NCI-H524 (cell line): ENCODE measurements around the gene SBF2.

Experiments
- DNase-seq, 2 experiments: peaks; one replicate each; lab custom pipeline; 2025; lab: John Stamatoyannopoulos, UW

Gene SBF2

GRCh38 chr11:10293423-10294289, at the start of gene SBF2:
TSS of gene SBF2 (minus strand) at chr11:10294219. CDS start at chr11:10294069, 150 bp downstream.
- peak in 1 of 2 experiments; percentile 76 for DNase-seq

- no peak for DNase-seq
These were observed 44.3 kb upstream of the SBF2 start for GRCh38 chr11:10338287-10338686.

DNA sequence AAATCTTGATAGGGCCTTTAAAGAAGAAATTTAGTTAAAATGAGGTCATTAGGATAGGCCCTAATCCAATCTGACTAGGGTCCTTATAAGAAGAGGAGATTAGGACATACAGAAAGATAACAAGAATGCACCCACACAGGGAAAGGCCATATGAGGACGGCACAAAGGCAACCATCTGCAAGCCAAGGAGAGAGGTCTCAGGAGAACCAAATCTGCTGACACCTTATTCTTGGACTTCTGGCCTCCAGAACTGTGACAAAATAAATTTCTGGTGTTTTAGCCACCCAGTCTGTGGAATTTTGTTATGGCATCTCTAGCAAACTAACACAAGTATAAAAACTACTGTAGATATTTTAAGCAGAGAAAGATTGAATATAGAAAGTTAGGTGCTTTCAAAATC, 39.5 kb upstream of the SBF2 start:
- DNase-seq = no peak

GRCh38 chr11:10331548-10332289, 37.7 kb upstream of the SBF2 start:
- no peak for DNase-seq

GRCh38 chr11:10329935-10330334, 35.9 kb upstream of the SBF2 start:
- no peak for DNase-seq

- no peak for DNase-seq
These were observed 35.3 kb upstream of the SBF2 start for GRCh38 chr11:10329356-10329755.

GRCh38 chr11:10328314-10329098, 34.5 kb upstream of the SBF2 start:
- no peak for DNase-seq

GRCh38 chr11:10327254-10327653, 33.2 kb upstream of the SBF2 start:
- DNase-seq = no peak

DNA sequence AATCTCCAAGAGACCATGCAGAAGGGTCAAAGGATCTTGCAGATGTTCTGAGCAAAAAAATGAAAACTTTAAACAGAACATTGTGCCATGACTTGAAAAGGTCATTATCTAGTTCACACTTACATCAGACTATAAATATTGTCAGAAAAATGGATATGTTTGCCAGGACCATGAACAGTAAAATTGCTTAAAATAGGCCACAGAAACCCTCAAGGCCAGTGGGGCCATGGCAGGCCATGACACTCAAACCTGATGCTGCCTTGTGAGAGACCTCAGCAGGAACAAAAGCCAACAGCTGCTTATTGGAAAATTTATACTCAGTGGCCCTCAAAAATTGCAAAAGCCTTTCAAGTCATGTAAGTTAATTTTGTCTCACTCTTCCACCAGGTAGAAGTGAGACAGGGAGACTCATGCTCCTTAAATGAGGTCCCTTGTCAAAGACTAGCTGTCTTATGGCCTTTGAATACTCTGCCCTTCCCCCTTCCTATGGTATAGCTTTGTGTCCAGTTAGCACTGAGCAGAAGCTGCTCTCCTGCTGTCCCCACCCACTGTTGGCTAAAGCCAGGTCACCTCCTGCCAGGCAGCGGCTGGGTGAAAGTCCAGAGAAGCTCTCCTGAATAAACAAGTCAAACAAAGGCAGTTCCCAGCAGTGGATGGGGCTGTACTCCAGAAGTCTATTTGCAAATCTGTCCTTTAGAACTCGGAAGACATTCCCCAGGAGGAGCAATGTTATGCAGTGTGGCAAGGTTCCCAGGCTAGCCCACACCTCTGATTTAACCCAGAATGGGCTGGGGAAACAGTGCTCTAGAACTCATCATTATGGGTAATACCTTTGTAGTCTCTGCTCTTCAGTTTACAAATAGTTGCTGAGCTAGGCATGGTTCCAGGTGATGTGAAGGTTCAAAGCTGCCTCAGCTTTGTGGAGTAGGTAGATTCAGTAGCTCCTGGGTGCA, 32.3 kb upstream of the SBF2 start:
- no peak for DNase-seq

GRCh38 chr11:10325277-10326011, 31.4 kb upstream of the SBF2 start:
- no peak for DNase-seq

GRCh38 chr11:10324474-10324873, 30.5 kb upstream of the SBF2 start:
- DNase-seq = no peak

- no peak for DNase-seq
These were observed 29.8 kb upstream of the SBF2 start for GRCh38 chr11:10323793-10324170.

DNA sequence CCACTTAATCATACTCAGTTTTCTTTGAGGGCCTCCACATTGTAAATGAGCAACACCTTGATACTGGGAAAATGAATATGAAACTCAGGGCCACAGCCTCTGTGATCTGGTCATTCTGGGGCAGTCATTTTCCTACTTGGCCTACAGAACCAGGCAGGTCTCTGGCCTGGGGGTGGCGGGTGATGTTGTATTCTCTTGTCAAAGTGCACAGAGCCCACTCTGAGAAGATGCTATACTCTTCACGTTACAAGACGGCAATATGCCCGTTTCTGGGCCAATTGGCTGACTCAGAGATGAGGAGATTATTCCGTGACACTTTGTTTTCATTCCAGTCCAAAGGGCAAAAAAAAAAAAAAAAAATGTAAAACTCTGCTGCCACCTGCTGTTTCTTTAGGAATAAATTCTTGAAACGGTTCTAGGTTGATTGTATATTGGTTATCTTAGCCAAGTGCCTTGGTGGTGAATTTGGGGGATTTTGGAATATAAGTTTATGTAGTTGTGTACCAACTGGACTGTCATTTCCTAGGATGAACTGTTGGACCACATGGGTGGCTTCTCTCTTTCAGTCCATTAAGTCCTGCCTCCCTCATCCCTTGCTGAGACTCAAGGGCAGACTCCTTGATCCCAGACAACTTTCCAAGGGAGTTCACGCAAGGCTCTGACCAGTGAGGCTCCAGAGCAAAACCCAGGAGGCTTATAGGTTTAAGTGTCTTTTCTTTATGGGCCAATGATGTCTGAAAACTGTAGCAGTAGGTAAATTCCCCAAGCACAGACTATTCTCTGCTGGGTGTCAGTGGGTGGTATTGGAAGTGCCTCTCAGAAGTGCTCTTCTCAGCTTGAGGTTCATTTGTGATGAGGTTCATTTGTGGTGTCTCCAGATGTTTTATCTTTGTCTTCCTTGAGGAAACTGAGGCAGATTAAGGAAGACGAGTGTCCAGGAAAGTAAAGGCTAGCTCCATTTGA, 29.1 kb upstream of the SBF2 start:
- DNase-seq = peak in 1 of 2 experiments; percentile 65

GRCh38 chr11:10322401-10322800, 28.4 kb upstream of the SBF2 start:
- DNase-seq = no peak

GRCh38 chr11:10320736-10321465, 26.9 kb upstream of the SBF2 start:
- no peak for DNase-seq

DNA sequence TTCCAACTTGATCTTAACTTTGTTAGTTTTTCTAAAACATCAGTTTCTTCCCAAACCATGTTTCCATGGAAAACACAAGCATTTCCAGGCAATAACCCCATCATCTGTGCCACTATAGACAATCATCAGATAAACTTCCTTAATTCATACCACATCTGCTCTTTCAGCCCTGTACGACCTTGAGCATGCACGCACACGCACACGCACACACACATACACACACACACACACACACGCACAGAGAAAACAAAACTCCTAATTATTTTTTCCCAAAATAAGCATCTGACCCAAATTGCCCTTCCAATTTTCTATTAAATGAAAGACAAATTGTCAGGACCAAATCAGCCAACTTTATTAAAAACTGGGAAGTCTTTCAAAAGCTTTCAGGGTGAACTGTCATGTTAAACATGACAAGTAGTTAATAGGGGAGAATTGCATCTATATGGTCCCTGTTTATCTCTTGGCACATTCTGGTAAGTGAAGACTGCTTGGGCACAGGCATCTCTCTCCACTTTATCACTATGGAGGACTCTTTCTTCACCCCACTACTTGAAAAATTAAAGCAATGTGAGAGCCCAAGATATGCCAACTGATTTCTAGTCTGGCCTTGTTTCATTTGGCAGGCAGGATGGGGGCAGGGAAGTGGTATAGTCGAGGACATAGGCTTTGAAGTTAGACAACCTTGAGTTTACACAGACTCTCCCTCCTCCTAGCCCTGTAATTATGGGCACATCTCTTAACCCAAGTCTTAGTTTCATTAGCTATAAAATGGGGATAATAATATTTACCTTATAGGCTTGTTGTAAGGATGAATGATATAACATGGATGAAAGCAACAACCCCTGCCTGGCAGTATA, 25.9 kb upstream of the SBF2 start:
- DNase-seq = no peak

DNA sequence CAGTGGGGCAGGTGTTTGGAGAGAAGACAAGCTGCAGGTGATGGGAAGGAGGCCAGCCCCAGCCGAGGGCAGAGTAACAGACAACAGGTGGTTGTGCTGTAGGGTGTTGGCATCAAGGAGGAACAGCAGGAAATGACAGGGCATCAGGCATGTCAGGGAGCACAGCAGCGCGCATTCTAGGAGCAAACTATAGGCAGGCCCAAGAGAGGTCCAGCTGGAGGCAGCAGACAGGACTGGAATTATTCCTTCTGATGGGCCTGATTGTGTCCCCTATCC, 24.4 kb upstream of the SBF2 start:
- DNase-seq = no peak
